SU-DHL-6 (cell line): ENCODE data around the gene IKBKE.

Experiments
- H2AFZ ChIP-seq: fragments of 200-600 bp; sonication (generic); 2 replicates; pipeline ENCODE4 v1.6.1; 2014; ENCODE audit warnings: low read depth, mild to moderate bottlenecking, moderate library complexity, mixed read lengths, antibody characterized with exemption, low read length; ENCODE audit not compliant: severe bottlenecking
- H3F3A ChIP-seq: fragments of 200-600 bp; shearing (Covaris generic); 2 replicates; pipeline ENCODE4 v1.6.0; 2016; ENCODE audit warnings: antibody characterized with exemption, mild to moderate bottlenecking; ENCODE audit not compliant: insufficient read depth
- H3K27ac ChIP-seq: fragments of 200-600 bp; sonication (generic); 2 replicates; pipeline ENCODE4 v1.5.1; 2016; ENCODE audit warnings: low read depth, mild to moderate bottlenecking, low read length, moderate library complexity, mixed read lengths
- H3K27me3 ChIP-seq: fragments of 200-600 bp; sonication (generic), shearing (Covaris generic); 2 replicates; pipeline ENCODE4 v1.6.0; 2014; ENCODE audit warnings: mild to moderate bottlenecking, low read length
- H3K36me3 ChIP-seq: fragments of 200-600 bp; sonication (generic); 2 replicates; pipeline ENCODE4 v1.6.1; 2014; ENCODE audit warnings: mild to moderate bottlenecking, low read length, mixed read lengths
- H3K4me2 ChIP-seq: fragments of 300-600, 200-600 bp; shearing (Covaris generic), sonication (generic); 2 replicates; pipeline ENCODE4 v1.6.0; 2014; ENCODE audit warnings: low read length, low read depth, mild to moderate bottlenecking; ENCODE audit not compliant: poor library complexity, severe bottlenecking
- H3K4me3 ChIP-seq: fragments of 200-600 bp; sonication (generic); 2 replicates; pipeline ENCODE4 v1.5.1; 2014; ENCODE audit warnings: antibody characterized with exemption, low read length, mild to moderate bottlenecking, mixed read lengths; ENCODE audit not compliant: insufficient read depth, poor library complexity, severe bottlenecking
- H3K79me2 ChIP-seq: fragments of 200-600 bp; sonication (generic); 2 replicates; pipeline ENCODE4 v1.6.1; 2014; ENCODE audit warnings: mild to moderate bottlenecking, low read length, moderate library complexity; ENCODE audit not compliant: insufficient read depth
- H3K9ac ChIP-seq: fragments of 200-600 bp; sonication (generic); 2 replicates; pipeline ENCODE4 v1.7.0; 2014; ENCODE audit warnings: mild to moderate bottlenecking, low read length
- H3K9me2 ChIP-seq: fragments of 200-600 bp; sonication (generic); replicated peaks from 2 replicates; pipeline ENCODE4 v1.6.1; 2014; ENCODE audit warnings: low read length; ENCODE audit not compliant: insufficient read depth
- H3K9me3 ChIP-seq: fragments of 200-600 bp; sonication (generic); 2 replicates; pipeline ENCODE4 v1.6.1; 2014; ENCODE audit warnings: low read length, mixed read lengths; ENCODE audit not compliant: insufficient read depth
- H4K20me1 ChIP-seq: fragments of 200-600 bp; sonication (generic); 2 replicates; pipeline ENCODE4 v1.6.1; 2014; ENCODE audit warnings: low read depth, mild to moderate bottlenecking, antibody characterized with exemption, low read length, moderate library complexity, mixed read lengths
- CTCF ChIP-seq: fragments of 200-600 bp; sonication (generic); IDR thresholded peaks from one replicate; pipeline ENCODE4 v1.5.1; 2017; ENCODE audit warnings: antibody characterized with exemption, mild to moderate bottlenecking, low read length, moderate library complexity; ENCODE audit not compliant: insufficient read depth, poor library complexity, severe bottlenecking
- EZH2phosphoT487 ChIP-seq: fragments of 200-600 bp; sonication (generic), shearing (Covaris generic); conservative IDR thresholded peaks from 2 replicates; pipeline ENCODE4 v1.6.1; 2018; ENCODE audit warnings: mild to moderate bottlenecking, antibody characterized with exemption, low read length, moderate library complexity, mixed read lengths

Gene IKBKE

GRCh38 chr1:206465951-206466350 lies 4.3 kb upstream of the IKBKE start:
- Histone ChIP-seq H4K20me1 (no peaks in the 10 kb centered on the region), H3K79me2 (no peaks in the 10 kb centered on the region), H3K4me3 (no peak overlapping the region), H3K9ac (no peak overlapping the region), H3K4me2 (no peak overlapping the region), H3F3A (peaks cover 8% of the 10 kb centered on the region; the same call in 1 of the 2 replicates), H3K36me3 (peaks cover 3% of the 10 kb centered on the region; the same call in 1 of the 2 replicates), H3K27me3 (no peaks in the 10 kb centered on the region), H3K27ac (no peak overlapping the region), H3K9me2 (no peaks in the 10 kb centered on the region), H2AFZ (no peak overlapping the region), H3K9me3 (no peaks in the 10 kb centered on the region)
- TF ChIP-seq CTCF (no peak), EZH2phosphoT487 (no peak)

- H3K4me2 ChIP-seq, result no peak overlapping the region
- H3K27me3 ChIP-seq, result no peaks in the 10 kb centered on the region
- H2AFZ ChIP-seq, result peak overlapping the region; percentile 5
These were observed 3.2 kb upstream of the IKBKE start for GRCh38 chr1:206466840-206467649.

GRCh38 chr1:206467915-206468314 lies 2.4 kb upstream of the IKBKE start:
- TF ChIP-seq CTCF (no peak), EZH2phosphoT487 (no peak)
- no peaks in the 10 kb centered on the region for H3K9me3 ChIP-seq
- H3K27ac ChIP-seq, result no peak overlapping the region
- H3K79me2 ChIP-seq, result no peaks in the 10 kb centered on the region
- no peaks in the 10 kb centered on the region for H3K9me2 ChIP-seq
- no peaks in the 10 kb centered on the region for H3K36me3 ChIP-seq
- H3K27me3 ChIP-seq, result no peaks in the 10 kb centered on the region
- peaks cover 16% of the 10 kb centered on the region for H3F3A ChIP-seq
- no peaks in the 10 kb centered on the region for H4K20me1 ChIP-seq
- no peak overlapping the region for H3K9ac ChIP-seq
- peak overlapping the region; percentile 1 for H3K4me2 ChIP-seq
- peak overlapping the region; percentile 5 for H2AFZ ChIP-seq
- H3K4me3 ChIP-seq, result no peak overlapping the region

More at GRCh38 chr1:206466840-206467649, 3.2 kb upstream of the IKBKE start:
- Histone ChIP-seq H3K27ac (no peak overlapping the region), H3K36me3 (peaks cover 3% of the 10 kb centered on the region; the same call in 1 of the 2 replicates), H3K9me3 (no peaks in the 10 kb centered on the region), H4K20me1 (no peaks in the 10 kb centered on the region), H3K79me2 (no peaks in the 10 kb centered on the region), H3F3A (peaks cover 11% of the 10 kb centered on the region), H3K9ac (no peak overlapping the region), H3K9me2 (no peaks in the 10 kb centered on the region), H3K4me3 (no peak overlapping the region)
- TF ChIP-seq CTCF (no peak), EZH2phosphoT487 (no peak)
